Measurements from ENCODE around the gene PIEZO2. TPM values are rescaled to one million over a fixed set of nuclear protein-coding genes. Genes with fewer than 3 reads are reported as not detected.

Gene PIEZO2
- total RNA-seq, 6 experiments from 2014 or later = not detected

- peaks cover 13% of the 10 kb centered on the region; the same call in 1 of the 2 replicates for H3K27me3 Mint-ChIP-seq (ENCODE audit: insufficient read depth)
- no peaks in the 10 kb centered on the region for H3K9me3 Mint-ChIP-seq
- H3K4me1 Mint-ChIP-seq (ENCODE audit: low read depth) = no peaks in the 10 kb centered on the region
- TF ChIP-seq CTCF (IDR thresholded peaks at IDR 0.05) = no peak
- no peak for DNase-seq
- no peaks in the 10 kb centered on the region for H3K36me3 Mint-ChIP-seq (ENCODE audit: low read depth)
- no peak overlapping the region for H3K27ac Mint-ChIP-seq
- H3K4me3 Mint-ChIP-seq = no peak overlapping the region
These were observed 75.4 kb downstream of the PIEZO2 start for GRCh38 chr18:11073971-11074370.

- H3K9me3 Mint-ChIP-seq = no peaks in the 10 kb centered on the region; the same call in 1 of the 2 replicates
- no peak overlapping the region for H3K4me3 Mint-ChIP-seq
- no peaks in the 10 kb centered on the region for H3K4me1 Mint-ChIP-seq (ENCODE audit: low read depth)
- H3K27ac Mint-ChIP-seq = no peak overlapping the region
- no peaks in the 10 kb centered on the region for H3K36me3 Mint-ChIP-seq (ENCODE audit: low read depth)
- no peak for DNase-seq
- TF ChIP-seq CTCF (IDR thresholded peaks at IDR 0.05) = no peak
- H3K27me3 Mint-ChIP-seq (ENCODE audit: insufficient read depth) = peaks cover 13% of the 10 kb centered on the region
These were observed 76.7 kb downstream of the PIEZO2 start for GRCh38 chr18:11072632-11073031.

GRCh38 chr18:11071300-11071699 is 78.1 kb downstream of the PIEZO2 start:
- Mint-ChIP-seq H3K36me3 (ENCODE audit: low read depth) (no peaks in the 10 kb centered on the region), H3K4me1 (ENCODE audit: low read depth) (no peaks in the 10 kb centered on the region), H3K4me3 (no peak overlapping the region), H3K9me3 (no peaks in the 10 kb centered on the region; the same call in 1 of the 2 replicates), H3K27ac (no peak overlapping the region), H3K27me3 (ENCODE audit: insufficient read depth) (peaks cover 15% of the 10 kb centered on the region)
- no peak for TF ChIP-seq CTCF (IDR thresholded peaks at IDR 0.05)
- DNase-seq = no peak

- H3K27me3 Mint-ChIP-seq (ENCODE audit: insufficient read depth) = peaks cover 15% of the 10 kb centered on the region
- H3K4me3 Mint-ChIP-seq = no peak overlapping the region
- H3K27ac Mint-ChIP-seq = no peak overlapping the region
- H3K9me3 Mint-ChIP-seq = no peaks in the 10 kb centered on the region; the same call in 1 of the 2 replicates
- H3K4me1 Mint-ChIP-seq (ENCODE audit: low read depth) = no peaks in the 10 kb centered on the region
- DNase-seq = no peak
- H3K36me3 Mint-ChIP-seq (ENCODE audit: low read depth) = no peaks in the 10 kb centered on the region
- TF ChIP-seq CTCF (IDR thresholded peaks at IDR 0.05) = no peak
These were observed 78.8 kb downstream of the PIEZO2 start for GRCh38 chr18:11070593-11070992.

- Mint-ChIP-seq H3K4me1 (ENCODE audit: low read depth) (no peaks in the 10 kb centered on the region), H3K27ac (no peak overlapping the region), H3K36me3 (ENCODE audit: low read depth) (no peaks in the 10 kb centered on the region), H3K9me3 (no peaks in the 10 kb centered on the region; the same call in 1 of the 2 replicates), H3K27me3 (ENCODE audit: insufficient read depth) (peaks cover 2% of the 10 kb centered on the region), H3K4me3 (no peak overlapping the region)
- no peak for TF ChIP-seq CTCF (IDR thresholded peaks at IDR 0.05)
- DNase-seq = no peak
These were observed 83.3 kb downstream of the PIEZO2 start for GRCh38 chr18:11066038-11066437.

Data from HFFc6 (cell line).